Measurements from ENCODE around the gene GRIN2B. TPM values are rescaled to one million over a fixed set of nuclear protein-coding genes. Genes with fewer than 3 reads are reported as not detected.

GRIN2B gene
- total and polyA plus RNA-seq, 7 donors, result under 0.01 to 0.69 (median under 0.01) TPM; not detected in 2

DNA sequence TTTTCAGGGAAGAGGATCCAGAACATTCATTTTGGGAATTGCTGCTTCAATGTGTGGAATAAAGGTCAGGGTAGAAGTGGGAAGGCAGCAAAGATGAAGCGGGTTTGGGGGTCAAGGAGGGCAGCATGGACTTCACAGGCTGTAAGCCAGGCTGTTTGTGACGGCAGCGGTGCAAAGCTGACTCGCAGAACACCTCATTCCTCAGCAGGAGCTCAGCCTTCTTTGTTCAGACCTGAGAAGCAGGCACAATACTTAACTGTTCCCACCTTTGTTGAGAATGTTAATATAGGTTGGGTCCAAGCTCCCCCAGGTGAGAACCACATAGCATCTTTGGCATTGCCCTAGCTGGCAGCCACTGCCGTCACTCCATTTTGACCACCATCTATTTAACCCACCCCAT is 16.7 kb downstream of the GRIN2B start:
- intact Hi-C loops (cut with DNase I), result no loop called here
- no peak for DNase-seq

GRCh38 chr12:13962699-13963098 is 18.7 kb downstream of the GRIN2B start:
- peaks cover 0 to 3% (median 0%) of the 10 kb centered on the region in 3 donors for H3K27me3 ChIP-seq
- no peak overlapping the region for H3K4me3 ChIP-seq
- no peaks in the 10 kb centered on the region for H3K9me3 ChIP-seq
- TF ChIP-seq EP300 (IDR thresholded peaks at IDR 0.05) (no peak), POLR2A (IDR thresholded peaks at IDR 0.05) (no peak), POLR2AphosphoS5 (IDR thresholded peaks at IDR 0.05) (no peak), CTCF (IDR thresholded peaks at IDR 0.05) (no peak)
- intact Hi-C loops (cut with DNase I), result no loop called here
- no peak overlapping the region for H3K27ac ChIP-seq
- no peak for DNase-seq
- H3K4me1 ChIP-seq, result no peaks in the 10 kb centered on the region
- no peaks in the 10 kb centered on the region for H3K36me3 ChIP-seq
- 81 to 93% methylated on average over 8 of the region's 8 CpGs for WGBS, 2 donors

More for the DNA sequence above, 16.7 kb downstream of the GRIN2B start:
- Histone ChIP-seq H3K36me3 (no peaks in the 10 kb centered on the region), H3K4me1 (no peaks in the 10 kb centered on the region), H3K9me3 (no peaks in the 10 kb centered on the region), H3K4me3 (no peak overlapping the region), H3K27me3 (peaks cover 0 to 3% (median 0%) of the 10 kb centered on the region in 3 donors), H3K27ac (no peak overlapping the region)
- WGBS, 2 donors, result 88 to 91% methylated on average over 5 of the region's 5 CpGs
- TF ChIP-seq CTCF (IDR thresholded peaks at IDR 0.05) (no peak), POLR2A (IDR thresholded peaks at IDR 0.05) (no peak), EP300 (IDR thresholded peaks at IDR 0.05) (no peak), POLR2AphosphoS5 (IDR thresholded peaks at IDR 0.05) (no peak)

- Histone ChIP-seq H3K27ac (no peak overlapping the region), H3K36me3 (no peaks in the 10 kb centered on the region), H3K27me3 (peaks cover 0 to 3% (median 0%) of the 10 kb centered on the region in 3 donors), H3K9me3 (no peaks in the 10 kb centered on the region), H3K4me1 (no peaks in the 10 kb centered on the region), H3K4me3 (no peak overlapping the region)
- intact Hi-C loops (cut with DNase I), result no loop called here
- TF ChIP-seq EP300 (IDR thresholded peaks at IDR 0.05), result no peak
- no peak for DNase-seq
- 79 to 86% methylated on average over 6 of the region's 6 CpGs for WGBS, 2 donors
These were observed 19.4 kb downstream of the GRIN2B start for GRCh38 chr12:13961971-13962370.

GRCh38 chr12:13959131-13959723 is 22.2 kb downstream of the GRIN2B start:
- intact Hi-C loops (cut with DNase I), result no loop called here
- no peaks in the 10 kb centered on the region for H3K36me3 ChIP-seq
- H3K9me3 ChIP-seq, result no peaks in the 10 kb centered on the region
- no peak overlapping the region for H3K27ac ChIP-seq
- WGBS, 2 donors, result 47 to 63% methylated on average over 9 of the region's 9 CpGs
- H3K4me1 ChIP-seq, result no peaks in the 10 kb centered on the region
- H3K27me3 ChIP-seq, result peaks cover 0 to 3% (median 0%) of the 10 kb centered on the region in 3 donors
- no peak overlapping the region for H3K4me3 ChIP-seq
- DNase-seq, result no peak
- no peak for TF ChIP-seq POLR2A (IDR thresholded peaks at IDR 0.05)
- no peak for TF ChIP-seq POLR2AphosphoS5 (IDR thresholded peaks at IDR 0.05)
- no peak for TF ChIP-seq CTCF (IDR thresholded peaks at IDR 0.05)
- no peak for TF ChIP-seq EP300 (IDR thresholded peaks at IDR 0.05)

- peaks cover 0 to 3% (median 0%) of the 10 kb centered on the region in 3 donors for H3K27me3 ChIP-seq
- no peak overlapping the region for H3K27ac ChIP-seq
- no peak for DNase-seq
- no peak overlapping the region for H3K4me3 ChIP-seq
- H3K4me1 ChIP-seq, result no peaks in the 10 kb centered on the region
- TF ChIP-seq EP300 (IDR thresholded peaks at IDR 0.05) (no peak), POLR2A (IDR thresholded peaks at IDR 0.05) (no peak), CTCF (IDR thresholded peaks at IDR 0.05) (no peak), POLR2AphosphoS5 (IDR thresholded peaks at IDR 0.05) (no peak)
- no peaks in the 10 kb centered on the region for H3K9me3 ChIP-seq
- no peaks in the 10 kb centered on the region for H3K36me3 ChIP-seq
- intact Hi-C loops (cut with DNase I), result no loop called here
- 88 to 92% methylated on average over 9 of the region's 9 CpGs for WGBS, 2 donors
These were observed 23.8 kb downstream of the GRIN2B start for GRCh38 chr12:13957576-13957975.

Data from sigmoid colon (tissue), 7 donors.